KMS-11 (cell line): ENCODE measurements around the gene ISCA2.

Source experiments
- H2AFZ ChIP-seq: fragments of 200-600 bp; sonication (generic); 2 replicates; pipeline ENCODE4 v1.6.1; 2016; ENCODE audit warnings: antibody characterized with exemption, mixed run types, low read depth
- H3K27ac ChIP-seq: fragments of 200-600 bp; sonication (generic); 2 replicates; pipeline ENCODE4 v1.6.1; 2016; ENCODE audit warnings: mild to moderate bottlenecking, mixed run types
- H3K27me3 ChIP-seq: fragments of 200-600 bp; sonication (generic); 2 replicates; pipeline ENCODE4 v1.6.1; 2017; ENCODE audit warnings: mild to moderate bottlenecking, low read depth, mixed run types, moderate library complexity; ENCODE audit not compliant: insufficient read depth
- H3K36me3 ChIP-seq: fragments of 200-600 bp; sonication (generic); 2 replicates; pipeline ENCODE4 v1.6.1; 2017; ENCODE audit warnings: mild to moderate bottlenecking, mixed run types; ENCODE audit not compliant: insufficient read depth
- H3K4me1 ChIP-seq: fragments of 200-600 bp; sonication (generic); 2 replicates; pipeline ENCODE4 v1.6.1; 2016; ENCODE audit warnings: mild to moderate bottlenecking, low read depth, mixed run types; ENCODE audit not compliant: poor library complexity, severe bottlenecking
- H3K4me2 ChIP-seq: fragments of 200-600 bp; sonication (generic); 2 replicates; pipeline ENCODE4 v1.7.0; 2016; ENCODE audit warnings: mild to moderate bottlenecking, mixed run types
- H3K4me3 ChIP-seq: fragments of 200-600 bp; sonication (generic); IDR thresholded peaks from 2 replicates; pipeline ENCODE4 v1.6.1; 2017; ENCODE audit warnings: low read depth, low read length, mixed read lengths; ENCODE audit not compliant: insufficient read depth
- H3K79me2 ChIP-seq: fragments of 200-600 bp; sonication (generic); 2 replicates; pipeline ENCODE4 v1.6.1; 2016; ENCODE audit warnings: low read depth, mixed run types; ENCODE audit not compliant: insufficient read depth
- H3K9ac ChIP-seq: fragments of 200-600 bp; sonication (generic); 2 replicates; pipeline ENCODE4 v1.6.1; 2016; ENCODE audit warnings: mild to moderate bottlenecking, mixed run types
- H4K20me1 ChIP-seq: fragments of 200-600 bp; sonication (generic); 2 replicates; pipeline ENCODE4 v1.6.1; 2016; ENCODE audit warnings: mild to moderate bottlenecking, mixed run types; ENCODE audit not compliant: insufficient read depth
- TF ChIP-seq, protein P1 (sequence below): fragments of 200-600 bp; sonication (generic); conservative IDR thresholded peaks from 2 replicates; pipeline ENCODE4 v1.6.1; 2017; ENCODE audit warnings: low read depth, mild to moderate bottlenecking, antibody characterized with exemption, low read length, moderate library complexity, mixed read lengths

The ISCA2 gene

DNA sequence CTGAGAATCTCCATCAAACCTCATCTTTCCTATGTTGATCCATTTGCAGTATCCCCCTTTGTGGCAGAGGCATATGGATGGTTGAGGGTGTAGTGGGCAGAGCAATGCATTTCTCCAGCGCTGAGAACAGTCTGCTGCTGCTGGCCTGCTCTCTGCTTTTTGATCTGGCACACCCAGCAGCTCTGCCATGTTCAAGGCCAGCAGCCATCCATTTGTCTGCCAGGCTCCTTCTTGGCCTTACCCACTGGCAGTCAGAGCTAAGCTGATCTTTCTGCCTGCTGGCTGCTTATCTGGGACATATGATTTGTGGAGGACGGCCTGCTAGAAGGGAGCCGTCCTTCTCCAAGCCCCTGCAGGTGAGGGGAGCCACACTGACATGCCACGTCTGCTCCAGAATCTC, 17.5 kb upstream of the ISCA2 start:
- TF ChIP-seq, protein P1, sequence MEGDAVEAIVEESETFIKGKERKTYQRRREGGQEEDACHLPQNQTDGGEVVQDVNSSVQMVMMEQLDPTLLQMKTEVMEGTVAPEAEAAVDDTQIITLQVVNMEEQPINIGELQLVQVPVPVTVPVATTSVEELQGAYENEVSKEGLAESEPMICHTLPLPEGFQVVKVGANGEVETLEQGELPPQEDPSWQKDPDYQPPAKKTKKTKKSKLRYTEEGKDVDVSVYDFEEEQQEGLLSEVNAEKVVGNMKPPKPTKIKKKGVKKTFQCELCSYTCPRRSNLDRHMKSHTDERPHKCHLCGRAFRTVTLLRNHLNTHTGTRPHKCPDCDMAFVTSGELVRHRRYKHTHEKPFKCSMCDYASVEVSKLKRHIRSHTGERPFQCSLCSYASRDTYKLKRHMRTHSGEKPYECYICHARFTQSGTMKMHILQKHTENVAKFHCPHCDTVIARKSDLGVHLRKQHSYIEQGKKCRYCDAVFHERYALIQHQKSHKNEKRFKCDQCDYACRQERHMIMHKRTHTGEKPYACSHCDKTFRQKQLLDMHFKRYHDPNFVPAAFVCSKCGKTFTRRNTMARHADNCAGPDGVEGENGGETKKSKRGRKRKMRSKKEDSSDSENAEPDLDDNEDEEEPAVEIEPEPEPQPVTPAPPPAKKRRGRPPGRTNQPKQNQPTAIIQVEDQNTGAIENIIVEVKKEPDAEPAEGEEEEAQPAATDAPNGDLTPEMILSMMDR, result no peak
- Histone ChIP-seq H3K4me3 (no peak overlapping the region), H2AFZ (no peak overlapping the region), H3K79me2 (no peaks in the 10 kb centered on the region), H3K4me1 (no peaks in the 10 kb centered on the region), H3K27me3 (no peaks in the 10 kb centered on the region), H4K20me1 (no peaks in the 10 kb centered on the region), H3K9ac (no peak overlapping the region), H3K4me2 (no peak overlapping the region), H3K27ac (no peak overlapping the region), H3K36me3 (no peaks in the 10 kb centered on the region)

- TF ChIP-seq, protein P1, result no peak
Observed at GRCh38 chr14:74476607-74477006, 17.0 kb upstream of the ISCA2 start.

GRCh38 chr14:74478996-74479635, 14.4 kb upstream of the ISCA2 start:
- Histone ChIP-seq H3K4me3 (no peak overlapping the region), H3K27me3 (no peaks in the 10 kb centered on the region), H3K4me1 (no peaks in the 10 kb centered on the region), H3K36me3 (no peaks in the 10 kb centered on the region), H4K20me1 (no peaks in the 10 kb centered on the region), H2AFZ (no peak overlapping the region), H3K27ac (no peak overlapping the region), H3K9ac (no peak overlapping the region), H3K79me2 (no peaks in the 10 kb centered on the region), H3K4me2 (no peak overlapping the region)
- TF ChIP-seq, protein P1, result peak; percentile 32; the same call in 1 of the 2 replicates

More at GRCh38 chr14:74476607-74477006, 17.0 kb upstream of the ISCA2 start:
- Histone ChIP-seq H4K20me1 (no peaks in the 10 kb centered on the region), H2AFZ (no peak overlapping the region), H3K4me3 (no peak overlapping the region), H3K36me3 (no peaks in the 10 kb centered on the region), H3K4me1 (no peaks in the 10 kb centered on the region), H3K4me2 (no peak overlapping the region), H3K27me3 (no peaks in the 10 kb centered on the region), H3K79me2 (no peaks in the 10 kb centered on the region), H3K27ac (no peak overlapping the region), H3K9ac (no peak overlapping the region)

DNA sequence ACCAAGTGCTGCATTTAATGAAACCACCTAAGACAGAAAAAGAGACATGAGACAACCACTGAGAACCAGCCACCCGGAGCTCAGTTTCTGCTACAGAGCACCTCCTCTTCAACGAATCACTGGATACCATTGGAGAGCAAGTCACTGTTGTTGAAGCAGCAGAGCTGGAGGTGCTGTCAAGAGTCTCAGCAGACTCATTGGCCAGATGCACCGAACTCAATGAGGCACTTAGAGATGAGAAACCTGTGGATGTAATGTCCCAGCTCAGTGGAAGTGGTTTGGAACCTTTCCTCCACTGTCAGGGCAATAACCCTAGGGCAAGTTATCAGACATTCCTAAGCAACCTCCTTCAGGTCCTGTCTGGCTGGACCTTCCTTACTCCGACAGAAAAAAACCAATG, 13.5 kb upstream of the ISCA2 start:
- Histone ChIP-seq H3K9ac (no peak overlapping the region), H3K79me2 (no peaks in the 10 kb centered on the region), H3K36me3 (no peaks in the 10 kb centered on the region), H3K27ac (no peak overlapping the region), H3K4me1 (no peaks in the 10 kb centered on the region), H3K27me3 (no peaks in the 10 kb centered on the region), H3K4me2 (no peak overlapping the region), H3K4me3 (no peak overlapping the region), H2AFZ (no peak overlapping the region), H4K20me1 (no peaks in the 10 kb centered on the region)
- TF ChIP-seq, protein P1, result no peak
